Activated CD8-positive, alpha-beta memory T cell treated with anti-CD3 and anti-CD28 coated beads, Interleukin-2, amount 50 U/mL, for 24 hours (primary cell): ENCODE results near the gene SLC45A3.

Source experiments
- DNase-seq: peaks from one replicate; pipeline ENCODE4 v3.0.0-alpha.2; 2020; ENCODE audit errors: extremely low read depth

SLC45A3 gene

DNA sequence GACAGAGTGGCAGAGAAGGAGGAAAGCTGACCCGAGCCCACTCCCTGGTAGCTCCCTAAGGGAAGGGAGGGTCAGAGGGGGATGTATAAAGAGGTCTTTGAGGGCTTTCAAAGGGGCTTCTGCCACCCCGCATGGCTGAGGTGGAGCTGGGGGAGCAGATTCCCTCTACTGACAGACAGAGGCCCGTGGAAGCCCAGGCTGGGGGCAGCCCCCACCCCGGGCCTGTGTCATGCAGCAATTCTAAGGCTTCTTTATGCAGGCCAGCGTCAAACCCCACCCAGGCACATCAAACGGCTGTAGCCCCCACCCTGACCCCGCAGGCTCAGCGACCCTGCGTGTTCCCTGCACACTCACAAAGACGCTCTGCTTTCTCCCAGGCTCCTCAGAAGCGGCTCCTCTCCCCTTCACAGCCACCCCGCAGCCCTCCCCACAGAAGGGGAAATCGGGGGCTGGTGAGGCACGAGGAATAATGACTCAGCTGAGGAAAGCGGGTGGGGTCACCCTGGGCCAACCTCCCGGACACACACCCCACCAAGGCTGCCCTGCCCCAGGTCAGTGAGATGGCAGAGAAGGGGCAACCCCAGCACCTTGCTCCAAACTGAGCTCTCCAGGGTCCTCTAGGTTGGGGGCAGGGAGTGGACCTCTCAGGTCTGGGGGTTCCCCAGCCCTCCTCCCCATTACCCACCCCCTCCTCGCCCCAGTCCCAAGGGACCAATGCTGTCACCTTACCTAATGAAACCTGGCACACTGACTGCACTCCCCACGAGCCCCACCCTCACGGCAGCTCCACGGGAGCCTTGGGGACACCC, 10.8 kb downstream of the SLC45A3 start:
- no peak for DNase-seq

DNA sequence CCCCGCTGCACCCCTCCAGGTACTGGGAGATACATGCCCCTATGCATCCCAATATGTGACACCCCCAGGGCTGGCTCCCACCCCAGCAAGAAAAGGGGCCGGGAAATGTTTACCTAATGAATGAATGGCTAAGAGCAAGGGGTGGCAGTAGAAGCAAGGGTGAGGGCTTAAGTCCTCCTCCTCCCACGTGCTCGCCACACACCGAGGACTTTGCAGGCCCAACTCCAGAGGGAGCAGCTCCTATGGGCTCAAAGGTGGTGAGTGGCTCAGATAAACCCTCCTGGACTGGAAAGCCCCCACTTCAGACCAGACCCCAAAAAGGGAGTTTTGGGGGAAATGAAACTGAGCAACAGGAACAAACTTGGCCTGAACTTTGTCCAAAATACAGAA, 11.4 kb downstream of the SLC45A3 start:
- DNase-seq = no peak

DNA sequence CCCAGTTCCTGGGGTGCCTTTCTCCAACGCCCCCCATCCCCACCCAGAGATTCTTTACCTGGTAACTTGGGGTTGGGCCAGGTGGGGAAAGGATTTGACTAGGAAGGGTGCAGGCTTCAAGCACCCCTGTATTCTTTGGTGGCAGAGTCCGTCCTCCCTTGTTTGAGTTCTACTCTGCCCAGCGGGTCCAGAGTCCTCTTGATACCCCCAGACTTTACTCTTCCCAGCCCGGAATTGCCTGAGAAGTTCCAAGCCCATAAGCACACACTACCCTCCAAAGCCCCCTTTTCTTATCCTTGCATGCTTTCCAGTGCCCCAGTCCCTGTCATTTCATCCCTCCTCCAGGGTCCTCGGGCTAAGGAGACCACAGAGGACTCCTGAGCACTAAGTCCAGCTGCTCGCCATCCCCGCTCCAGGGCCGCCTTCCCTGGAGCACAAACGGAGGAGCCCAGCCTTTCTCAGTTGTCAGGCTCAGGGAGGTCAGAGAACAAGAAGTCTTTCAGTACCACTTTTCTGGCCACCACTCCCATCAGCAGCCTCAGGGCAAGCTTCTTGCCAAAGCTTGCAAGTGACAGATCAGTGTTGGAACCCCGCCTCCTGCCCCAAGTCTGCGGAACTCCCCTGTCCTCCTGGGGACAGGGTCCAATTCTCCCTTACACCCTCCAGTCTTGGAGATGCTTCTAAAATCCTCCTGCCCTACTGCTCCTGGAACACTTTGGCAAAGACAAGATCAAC, 12.2 kb downstream of the SLC45A3 start:
- no peak for DNase-seq

GRCh38 chr1:205666372-205667166, 13.7 kb downstream of the SLC45A3 start:
- DNase-seq = no peak

GRCh38 chr1:205665201-205666045, 14.9 kb downstream of the SLC45A3 start:
- no peak for DNase-seq

DNA sequence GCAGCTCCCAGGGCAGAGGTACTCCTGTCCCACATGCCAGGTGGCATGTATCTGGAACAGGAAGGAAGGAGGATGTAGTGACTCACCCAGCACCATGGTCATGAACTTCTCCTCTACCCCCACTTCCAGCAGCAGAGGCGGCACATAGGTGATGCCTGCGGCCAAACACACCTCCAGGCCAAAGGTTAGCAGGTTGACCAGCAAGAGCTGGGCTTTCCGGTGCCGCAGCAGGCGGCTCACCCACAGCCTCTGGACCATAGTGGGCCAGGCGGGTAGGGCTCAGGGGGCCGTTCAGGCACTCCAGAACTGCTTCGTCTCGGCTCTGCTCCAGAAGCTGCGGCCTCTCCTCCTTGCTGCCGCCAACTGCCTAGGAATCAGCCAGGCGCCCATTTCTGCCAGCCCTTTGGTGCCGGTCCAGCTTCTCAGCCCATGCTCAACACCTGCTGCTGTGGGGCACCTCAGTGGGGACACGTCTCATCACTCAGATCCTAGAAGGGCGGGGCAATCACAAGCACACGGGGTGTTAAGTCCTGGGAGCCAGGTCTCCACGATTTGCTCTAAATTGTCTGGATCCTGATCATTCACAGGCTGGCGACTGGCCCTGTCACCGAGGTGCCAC, 15.8 kb downstream of the SLC45A3 start:
- DNase-seq = no peak

GRCh38 chr1:205663286-205663936, 16.9 kb downstream of the SLC45A3 start:
- DNase-seq = no peak

DNA sequence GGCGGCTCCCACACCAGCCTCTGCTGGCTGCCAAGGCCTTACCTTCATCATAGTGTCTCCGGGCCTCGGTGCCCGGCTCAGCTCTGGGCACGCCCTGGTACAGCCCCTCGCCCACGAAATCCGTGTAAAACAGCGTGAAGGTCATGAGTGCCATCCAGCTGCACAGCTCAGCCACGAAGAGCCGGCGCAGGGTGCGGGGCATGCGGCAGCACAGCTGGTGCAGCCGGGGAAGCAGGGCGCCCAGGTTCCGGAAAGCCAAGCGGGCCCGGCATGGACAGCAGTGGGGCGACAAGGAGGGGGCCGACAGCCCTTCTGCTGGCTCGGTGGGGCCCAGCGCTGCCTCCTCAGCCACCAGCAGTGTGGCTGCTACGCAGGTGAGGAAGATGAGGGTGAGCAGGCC, 17.5 kb downstream of the SLC45A3 start:
- no peak for DNase-seq

GRCh38 chr1:205662135-205662738, 18.1 kb downstream of the SLC45A3 start:
- no peak for DNase-seq

DNA sequence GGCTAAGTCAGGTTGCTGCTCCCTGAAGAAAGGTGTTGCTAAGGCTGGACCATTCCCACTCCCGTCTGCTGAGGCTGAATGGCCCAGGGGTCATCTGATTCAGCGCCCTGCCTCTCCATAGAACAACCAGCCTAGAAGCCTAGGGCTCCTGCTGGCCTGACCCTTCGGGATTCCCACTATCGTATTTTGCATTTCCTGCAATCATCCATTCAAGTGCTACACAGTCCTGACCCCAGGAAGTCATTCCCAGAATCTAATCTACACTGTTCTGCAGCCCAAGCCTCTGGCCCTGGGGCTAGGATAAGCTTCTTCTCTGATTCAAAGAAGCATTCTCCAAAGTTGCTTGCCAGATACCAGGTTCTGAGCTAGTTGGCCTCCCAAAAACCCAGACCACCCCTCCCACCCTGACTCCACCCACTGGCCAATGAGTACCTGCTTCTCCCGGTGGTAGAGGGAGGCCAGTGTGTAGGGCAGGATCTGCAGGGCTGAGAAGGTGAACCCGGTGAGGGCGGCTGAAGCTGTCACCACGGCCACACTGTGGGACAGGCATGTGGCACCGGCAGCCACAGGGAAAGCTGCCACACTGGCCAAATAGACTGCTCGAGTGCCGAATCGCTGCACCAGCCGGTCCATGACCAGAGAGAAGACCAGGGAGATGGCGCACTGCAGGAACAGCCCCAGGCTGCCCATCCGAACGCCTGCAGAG, 18.7 kb downstream of the SLC45A3 start:
- DNase-seq = no peak

GRCh38 chr1:205660361-205660760, 19.9 kb downstream of the SLC45A3 start:
- no peak for DNase-seq

DNA sequence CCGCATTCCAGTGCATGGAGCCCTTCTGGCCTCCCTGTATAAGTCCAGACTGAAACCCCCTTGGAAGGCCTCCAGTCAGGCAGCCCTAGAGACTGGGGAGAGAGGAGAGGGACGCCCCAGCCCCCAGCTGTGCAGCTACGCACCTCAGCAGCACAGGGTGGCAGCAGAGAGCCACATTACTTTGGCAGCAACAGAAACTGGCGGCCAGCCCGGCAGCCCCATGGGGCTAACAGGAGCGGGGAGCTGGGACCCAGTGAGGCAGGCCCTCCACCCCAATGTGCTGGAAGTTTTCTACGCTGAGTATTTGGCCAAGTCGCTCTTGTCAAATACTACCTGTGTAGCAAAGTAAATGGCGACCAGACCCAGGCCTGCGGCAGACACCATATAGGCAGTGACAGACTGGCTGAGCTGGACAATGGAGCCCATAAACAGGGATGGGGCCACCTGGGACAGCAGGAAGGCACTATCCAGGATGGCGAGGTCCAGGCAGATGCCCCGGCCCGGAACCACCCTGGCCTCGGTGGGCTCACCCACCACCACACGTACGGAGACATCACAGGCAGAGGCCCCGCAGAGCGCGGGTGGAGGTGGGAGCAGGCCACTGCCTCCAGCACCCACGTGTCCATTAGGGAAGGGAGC, 21.2 kb downstream of the SLC45A3 start:
- DNase-seq = peak; percentile 39

- DNase-seq = no peak
Observed at GRCh38 chr1:205656236-205656635, 24.1 kb downstream of the SLC45A3 start.

GRCh38 chr1:205652984-205653383, 27.3 kb downstream of the SLC45A3 start:
- DNase-seq = no peak

GRCh38 chr1:205650241-205650640, 30.1 kb downstream of the SLC45A3 start:
- no peak for DNase-seq

DNA sequence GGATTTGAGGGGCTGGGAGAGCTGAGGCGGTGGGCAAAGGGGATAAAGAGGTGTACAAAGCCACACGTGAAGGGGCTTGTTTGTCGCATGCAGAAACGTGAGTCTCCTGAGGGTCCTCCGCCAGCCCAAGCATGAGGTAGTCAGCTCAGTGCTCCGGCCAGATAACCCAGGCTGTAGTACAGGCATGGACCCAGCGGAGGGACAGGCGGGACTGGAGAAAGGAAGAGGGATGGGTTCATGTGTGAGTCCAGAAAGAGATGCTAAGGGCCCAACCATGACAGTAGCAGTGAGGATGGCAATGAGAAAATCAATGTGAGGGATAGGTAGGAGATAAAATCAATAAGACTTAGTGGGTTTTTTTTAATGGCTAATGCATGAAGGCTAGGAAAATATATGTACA, 34.8 kb downstream of the SLC45A3 start:
- no peak for DNase-seq

GRCh38 chr1:205642679-205643307, 37.5 kb downstream of the SLC45A3 start:
- DNase-seq = no peak

DNA sequence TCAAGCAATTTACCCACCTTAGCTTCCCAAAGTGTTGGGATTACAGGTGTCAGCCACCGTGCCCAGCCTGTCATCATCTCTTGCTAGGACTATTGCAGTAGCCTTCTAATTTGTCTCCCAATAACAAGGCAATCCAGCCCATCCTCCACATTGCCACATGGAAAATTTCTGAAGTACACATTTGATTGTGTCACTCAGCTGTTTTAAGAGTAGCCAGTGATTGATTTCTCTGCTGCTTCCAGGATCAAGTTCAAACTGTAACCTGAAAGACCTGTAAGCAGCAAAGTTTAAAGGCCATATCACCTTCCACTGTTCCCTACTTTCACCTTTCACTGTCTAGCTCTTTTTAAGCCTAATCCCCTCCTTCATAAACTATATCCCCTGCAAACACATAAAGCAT, 40.7 kb downstream of the SLC45A3 start:
- DNase-seq = no peak
